GM19372 (cell line): ENCODE results near the gene CYYR1.

Source experiments
- ATAC-seq: cut with Tn5 transposase; IDR thresholded peaks from one replicate; pipeline ENCODE4 v1.9.1; 2021; ENCODE audit warnings: mild to moderate bottlenecking, low read depth, moderate library complexity; ENCODE audit not compliant: unreplicated experiment

Gene CYYR1

GRCh38 chr21:26555540-26556146 lies 17.4 kb downstream of the CYYR1 start:
- no peak for ATAC-seq

- no peak for ATAC-seq
Observed at GRCh38 chr21:26554365-26554764, 18.7 kb downstream of the CYYR1 start.

GRCh38 chr21:26553898-26554297 lies 19.2 kb downstream of the CYYR1 start:
- no peak for ATAC-seq

- ATAC-seq, result no peak
Observed at GRCh38 chr21:26550326-26550725, 22.8 kb downstream of the CYYR1 start.

GRCh38 chr21:26546446-26547097 lies 26.5 kb downstream of the CYYR1 start:
- no peak for ATAC-seq

- ATAC-seq, result no peak
Observed at GRCh38 chr21:26544201-26544775, 28.8 kb downstream of the CYYR1 start.

- no peak for ATAC-seq
Observed at GRCh38 chr21:26540651-26541050, 32.4 kb downstream of the CYYR1 start.

- no peak for ATAC-seq
Observed at GRCh38 chr21:26539566-26539965, 33.5 kb downstream of the CYYR1 start.

- no peak for ATAC-seq
Observed at GRCh38 chr21:26534517-26534916, 38.6 kb downstream of the CYYR1 start.

- ATAC-seq, result no peak
Observed at GRCh38 chr21:26532208-26532607, 40.9 kb downstream of the CYYR1 start.

- ATAC-seq, result no peak
Observed at GRCh38 chr21:26529526-26529925, 43.6 kb downstream of the CYYR1 start.

GRCh38 chr21:26528882-26529281 lies 44.2 kb downstream of the CYYR1 start:
- ATAC-seq, result no peak

GRCh38 chr21:26522704-26523103 lies 50.4 kb downstream of the CYYR1 start:
- ATAC-seq, result no peak

- ATAC-seq, result no peak
Observed at GRCh38 chr21:26519142-26519541, 53.9 kb downstream of the CYYR1 start.

GRCh38 chr21:26515257-26515656 lies 57.8 kb downstream of the CYYR1 start:
- ATAC-seq, result no peak

- ATAC-seq, result no peak
Observed at GRCh38 chr21:26513212-26513611, 59.9 kb downstream of the CYYR1 start.

- ATAC-seq, result no peak
Observed at GRCh38 chr21:26512664-26513063, 60.4 kb downstream of the CYYR1 start.

GRCh38 chr21:26508903-26509302 lies 64.2 kb downstream of the CYYR1 start:
- no peak for ATAC-seq

GRCh38 chr21:26506956-26507355 lies 66.1 kb downstream of the CYYR1 start:
- no peak for ATAC-seq

- no peak for ATAC-seq
Observed at GRCh38 chr21:26505211-26505610, 67.9 kb downstream of the CYYR1 start.

- ATAC-seq, result no peak
Observed at GRCh38 chr21:26503414-26503813, 69.7 kb downstream of the CYYR1 start.

GRCh38 chr21:26501495-26502021 lies 71.5 kb downstream of the CYYR1 start:
- ATAC-seq, result no peak
